Tongue (tissue), 2 donors: ENCODE measurements around the gene ZFAND5. TPM values are rescaled to one million over a fixed set of nuclear protein-coding genes. Genes with fewer than 3 reads are reported as not detected.
A peak's percentile ranks its signal among the peaks of the same experiment; 100 is the strongest.

ENCODE experiments used
- DNase-seq: peaks from one replicate; pipeline ENCODE4 v3.0.0-alpha.2; 2015
- total RNA-seq: library from RNA; depleted of rRNA; stranded (reverse); fragments of >200 nt; gene quantifications from one replicate; pipeline ENCODE4 v1.2.3, GENCODE V29; 2014

The ZFAND5 gene
- total RNA-seq, 1 donor from 2014 or later: 224 TPM

- DNase-seq: peak; percentile 38
These were observed 42.7 kb downstream of the ZFAND5 start for GRCh38 chr9:72322259-72322658.

- DNase-seq: peak; percentile 85
These were observed 49.3 kb downstream of the ZFAND5 start for GRCh38 chr9:72315510-72316311.

- peak; percentile 88 for DNase-seq
These were observed 49.9 kb downstream of the ZFAND5 start for GRCh38 chr9:72315089-72315509.

GRCh38 chr9:72313507-72313906 lies 51.5 kb downstream of the ZFAND5 start:
- DNase-seq: no peak

GRCh38 chr9:72312386-72312987 lies 52.5 kb downstream of the ZFAND5 start:
- DNase-seq: peak; percentile 44

GRCh38 chr9:72309364-72310133 lies 55.5 kb downstream of the ZFAND5 start:
- no peak for DNase-seq

GRCh38 chr9:72306761-72307160 lies 58.2 kb downstream of the ZFAND5 start:
- DNase-seq: no peak

- no peak for DNase-seq
These were observed 59.3 kb downstream of the ZFAND5 start for GRCh38 chr9:72305707-72306106.

GRCh38 chr9:72305102-72305546 lies 59.9 kb downstream of the ZFAND5 start:
- peak; percentile 57 for DNase-seq

GRCh38 chr9:72304538-72304937 lies 60.5 kb downstream of the ZFAND5 start:
- DNase-seq: no peak

Other genes with a start within 250 kb of the ZFAND5 start
- 1.8 TPM for gene GDA, start 215.8 kb downstream of the ZFAND5 start, total RNA-seq
- 0.62 TPM for gene TMC1, start 156.4 kb upstream of the ZFAND5 start, total RNA-seq